IMR-90 (cell line): ENCODE measurements around the gene ATF1. TPM values are rescaled to one million over a fixed set of nuclear protein-coding genes. Genes with fewer than 3 reads are reported as not detected.
A peak's percentile ranks its signal among the peaks of the same experiment; 100 is the strongest.

ENCODE experiments used
- ATAC-seq: fragments of 200-7000 bp; cut with Tn5 transposase; 2 replicates; pipeline ENCODE4 v1.9.1; 2020; ENCODE audit warnings: low read depth, mild to moderate bottlenecking, moderate library complexity
- BruUV-seq: library from RNA; stranded (reverse); fragments of 400-500 nt; replicated peaks from 2 replicates; lab custom pipeline; 2021; lab: Mats Ljungman, UMichigan
- CTCF ChIA-PET: fragments of 300-600 bp; formaldehyde crosslinking; extraction: SDS; loops from one replicate; lab custom pipeline; 2021; ENCODE audit warnings: antibody characterized with exemption; lab: Yijun Ruan, JAX
- POLR2A ChIA-PET: fragments of 300-600 bp; sonication (Branson Sonifier 250); formaldehyde crosslinking; loops from one replicate; lab custom pipeline; 2022; ENCODE audit warnings: antibody characterized with exemption; ENCODE audit not compliant: unreplicated experiment; lab: Charles Lee
- DNase-seq: peaks from one replicate; pipeline ENCODE4 v3.0.0; 2013
- H2AFZ ChIP-seq: replicated peaks from 2 replicates; pipeline ENCODE3; 2013; ENCODE audit warnings: low read length, mild to moderate bottlenecking; ENCODE audit not compliant: poor library complexity
- H2AK5ac ChIP-seq: 2 replicates; pipeline ENCODE4 v1.6.1; 2013; ENCODE audit warnings: low read depth, low read length, inconsistent platforms
- H2AK9ac ChIP-seq: replicated peaks from 2 replicates; pipeline ENCODE3; 2013; ENCODE audit warnings: mild to moderate bottlenecking, low read depth, low read length, moderate library complexity; ENCODE audit not compliant: poor library complexity
- H2BK120ac ChIP-seq: 2 replicates; pipeline ENCODE4 v1.6.1; 2013; ENCODE audit warnings: low read depth, low read length, inconsistent platforms
- H2BK15ac ChIP-seq: 3 replicates; pipeline ENCODE4 v1.6.1; 2013; ENCODE audit warnings: low read depth, low read length, inconsistent platforms
- H2BK20ac ChIP-seq: 2 replicates; pipeline ENCODE4 v1.6.1; 2013; ENCODE audit warnings: low read depth, mild to moderate bottlenecking, inconsistent platforms, low read length, moderate library complexity
- H2BK5ac ChIP-seq: 2 replicates; pipeline ENCODE4 v1.6.1; 2013; ENCODE audit warnings: mild to moderate bottlenecking, low read depth, low read length, inconsistent platforms; ENCODE audit not compliant: poor library complexity, severe bottlenecking
- H3K14ac ChIP-seq: replicated peaks from 2 replicates; pipeline ENCODE4 v1.6.1; 2013; ENCODE audit warnings: low read depth, low read length, inconsistent platforms
- H3K18ac ChIP-seq: 2 replicates; pipeline ENCODE4 v1.6.1; 2013; ENCODE audit warnings: low read depth, low read length, control low read depth
- H3K23ac ChIP-seq: 2 replicates; pipeline ENCODE4 v1.6.1; 2013; ENCODE audit warnings: low read depth, low read length, inconsistent platforms
- H3K27ac ChIP-seq: 2 replicates; pipeline ENCODE4 v1.5.1; 2013; ENCODE audit warnings: mild to moderate bottlenecking, control low read depth, low read length; ENCODE audit not compliant: insufficient read depth
- H3K27me3 ChIP-seq: 2 replicates; pipeline ENCODE4 v1.6.1; 2013; ENCODE audit warnings: low read length; ENCODE audit not compliant: control insufficient read depth, insufficient read depth
- H3K36me3 ChIP-seq: 2 replicates; pipeline ENCODE4 v1.6.1; 2013; ENCODE audit warnings: low read length, mixed read lengths; ENCODE audit not compliant: control insufficient read depth, insufficient read depth
- H3K4ac ChIP-seq: 2 replicates; pipeline ENCODE4 v1.6.1; 2013; ENCODE audit warnings: low read depth, low read length, inconsistent platforms
- H3K4me1 ChIP-seq: 2 replicates; pipeline ENCODE4 v1.6.1; 2013; ENCODE audit warnings: low read length, mixed read lengths; ENCODE audit not compliant: control insufficient read depth, insufficient read depth
- H3K4me2 ChIP-seq: 2 replicates; pipeline ENCODE4 v1.6.1; 2013; ENCODE audit warnings: low read depth, mild to moderate bottlenecking, control low read depth, low read length, moderate library complexity
- H3K4me3 ChIP-seq: 2 replicates; pipeline ENCODE4 v1.5.1; 2013; ENCODE audit warnings: low read depth, mild to moderate bottlenecking, control low read depth, low read length, moderate library complexity; ENCODE audit not compliant: insufficient read depth
- H3K56ac ChIP-seq: 2 replicates; pipeline ENCODE4 v1.6.1; 2013; ENCODE audit warnings: low read length, inconsistent platforms; ENCODE audit not compliant: insufficient read depth; ENCODE audit errors: extremely low read depth
- H3K79me1 ChIP-seq, 2 experiments: 2 replicates each; pipeline ENCODE4 v1.6.1; 2013; ENCODE audit warnings: low read length in 2 of 2, inconsistent platforms in 1 of 2, low read depth in 1 of 2
- H3K9ac ChIP-seq: 2 replicates; pipeline ENCODE4 v1.6.1; 2013; ENCODE audit warnings: low read depth, low read length, control low read depth
- H3K9me1 ChIP-seq: 2 replicates; pipeline ENCODE4 v1.6.1; 2013; ENCODE audit warnings: low read length, inconsistent platforms; ENCODE audit not compliant: insufficient read depth
- H3K9me3 ChIP-seq: 2 replicates; pipeline ENCODE4 v1.6.1; 2013; ENCODE audit warnings: low read length; ENCODE audit not compliant: control insufficient read depth, insufficient read depth
- H4K20me1 ChIP-seq: 2 replicates; pipeline ENCODE4 v1.6.1; 2013; ENCODE audit warnings: low read length, inconsistent platforms; ENCODE audit not compliant: insufficient read depth
- H4K5ac ChIP-seq: 2 replicates; pipeline ENCODE4 v1.6.1; 2013; ENCODE audit warnings: mild to moderate bottlenecking, low read depth, low read length, control low read depth
- H4K8ac ChIP-seq, 2 experiments: 2 replicates each; pipeline ENCODE4 v1.6.1; 2013; ENCODE audit warnings: low read depth in 2 of 2, low read length in 2 of 2, control low read depth in 1 of 2, inconsistent platforms in 1 of 2
- H4K91ac ChIP-seq: 2 replicates; pipeline ENCODE4 v1.6.1; 2013; ENCODE audit warnings: low read depth, low read length, inconsistent platforms; ENCODE audit not compliant: insufficient read depth
- CEBPB ChIP-seq: IDR thresholded peaks from 2 replicates; pipeline ENCODE4 v1.6.1; 2012; ENCODE audit warnings: low read depth, low read length, improper control_type of control experiment
- ELK1 ChIP-seq: fragments of 150-350 bp; IDR thresholded peaks from 2 replicates; pipeline ENCODE4 v1.6.1; 2016; ENCODE audit warnings: low read depth, mild to moderate bottlenecking, low read length, moderate library complexity, borderline replicate concordance
- FOS ChIP-seq: fragments of 150-350 bp; IDR thresholded peaks from 2 replicates; pipeline ENCODE4 v1.6.1; 2016; ENCODE audit warnings: low read depth, low read length
- MAFK ChIP-seq: IDR thresholded peaks from 2 replicates; pipeline ENCODE4 v1.6.1; 2012; ENCODE audit warnings: low read depth, low read length, improper control_type of control experiment
- MAZ ChIP-seq: IDR thresholded peaks from 2 replicates; pipeline ENCODE4 v1.6.1; 2012; ENCODE audit warnings: low read depth, mild to moderate bottlenecking, low read length, improper control_type of control experiment, moderate library complexity, borderline replicate concordance
- MXI1 ChIP-seq: IDR thresholded peaks from 2 replicates; pipeline ENCODE4 v1.6.1; 2012; ENCODE audit warnings: low read depth, mild to moderate bottlenecking, low read length, moderate library complexity, borderline replicate concordance
- NFE2L2 ChIP-seq: fragments of 150-350 bp; IDR thresholded peaks from 2 replicates; pipeline ENCODE4 v1.6.1; 2016; ENCODE audit warnings: low read depth, mild to moderate bottlenecking, low read length
- POLR2A ChIP-seq: IDR thresholded peaks from 2 replicates; pipeline ENCODE4 v1.6.1; 2012; ENCODE audit warnings: mild to moderate bottlenecking, low read depth, low read length
- RFX5 ChIP-seq: IDR thresholded peaks from 2 replicates; pipeline ENCODE4 v1.8.0; 2012; ENCODE audit warnings: low read depth, mild to moderate bottlenecking, low read length, moderate library complexity
- SMC3 ChIP-seq: fragments of 150-350 bp; IDR thresholded peaks from 2 replicates; pipeline ENCODE4 v1.6.1; 2016; ENCODE audit warnings: low read depth, mild to moderate bottlenecking, antibody characterized with exemption, low read length, moderate library complexity
- USF2 ChIP-seq: fragments of 150-350 bp; IDR thresholded peaks from 2 replicates; pipeline ENCODE4 v1.6.1; 2017; ENCODE audit warnings: mild to moderate bottlenecking, antibody characterized with exemption, low read length, low read depth
- WGBS, 2 experiments: methylation state at CpG; one replicate each; pipeline versions ENCODE4 v1.1.5 to v1.1.7; 2013; ENCODE audit warnings: missing lambda C conversion rate in 2 of 2; ENCODE audit not compliant: insufficient read length in 1 of 2; ENCODE audit errors: extremely low coverage in 2 of 2; 5-methylcytosine and 5-hydroxymethylcytosine counted together
- dilution Hi-C: fragments of 300-500 bp; cut with HindIII; formaldehyde crosslinking; loops from one replicate; pipeline ENCODE4 v1.14.3; 2018; ENCODE audit warnings: low sequenced_read_pairs; ENCODE audit not compliant: unreplicated experiment
- in situ Hi-C: fragments of 300-500 bp; cut with MboI; formaldehyde crosslinking; loops from 3 replicates; pipeline ENCODE4 v1.14.3; 2019; ENCODE audit warnings: low sequenced_read_pairs, inconsistent platforms, mixed read lengths
- intact Hi-C: fragments of 100-400 bp; cut with micrococcal nuclease; formaldehyde crosslinking; loops from 2 replicates; pipeline ENCODE4 v1.10.0; 2022
- polyA plus RNA-seq, 3 experiments: library from polyadenylated mRNA; depleted of rRNA; stranded (reverse); fragments of >200 nt; gene quantifications; 2 replicates each; pipeline ENCODE4 v1.2.3, GENCODE V29; 2012; ENCODE audit warnings: low replicate concordance in 1 of 3
- total RNA-seq: library from RNA; depleted of rRNA; stranded (reverse); fragments of >200 nt; gene quantifications from 2 replicates; pipeline ENCODE4 v1.2.3, GENCODE V29; 2012

The ATF1 gene
- total and polyA plus RNA-seq, 2 of the 4 experiments (the other 2 are of a cell fraction), result 20.6 to 24.0 TPM

- peak overlapping the region; percentile 18 to 71; a peak in 1 of 4 replicates for H4K8ac ChIP-seq
- H3K27ac ChIP-seq, result no peak overlapping the region
- in situ Hi-C loops, result loop anchor here (10.0 kb wide), 2 partner anchors 160 to 520 kb away; partner anchors contain the start of gene CELA1
- no peak overlapping the region for H4K91ac ChIP-seq
- 0 out of 2 replicates have a peak overlapping the region, but pooled peaks have one; percentile 39 for H2BK20ac ChIP-seq
- no peaks in the 10 kb centered on the region for H3K27me3 ChIP-seq
- 30% methylated on average over 2 of the region's 4 CpGs; no CpG with 5 or more reads in 1 of the 2 experiments for WGBS, 2 experiments
- no peak overlapping the region; the same call in 1 of the 2 replicates for H3K4me2 ChIP-seq
- H2AFZ ChIP-seq, result no peak overlapping the region
- H3K56ac ChIP-seq, result no peak overlapping the region
- H4K20me1 ChIP-seq, result no peaks in the 10 kb centered on the region
- H3K9me1 ChIP-seq, result peaks cover 3% of the 10 kb centered on the region; the same call in 1 of the 2 replicates
- peak overlapping the region; percentile 46; the same call in 1 of the 2 replicates for H3K9ac ChIP-seq
- CTCF ChIA-PET, result interaction anchor here (0.6 to 4.3 kb wide), 5 partner anchors 57 to 523 kb away, joined by 3 to 41 read pairs (median 4); no protein-coding TSS in a partner anchor
- H2AK9ac ChIP-seq, result no peak overlapping the region
- H3K4me1 ChIP-seq, result peaks cover 2% of the 10 kb centered on the region
- H3K14ac ChIP-seq, result no peak overlapping the region
- 0 out of 3 replicates have a peak overlapping the region, but pooled peaks have one; percentile 37 for H2BK15ac ChIP-seq
- intact Hi-C loops, result loop anchor here (1.0 to 5.0 kb wide), 4 partner anchors 60 to 517 kb away; no protein-coding TSS in a partner anchor
- TF ChIP-seq NFE2L2 (no peak), CEBPB (no peak), ELK1 (no peak), MAFK (no peak), POLR2A (no peak), RFX5 (no peak), MXI1 (no peak), FOS (no peak), USF2 (no peak), MAZ (no peak), SMC3 (no peak)
- no peaks in the 10 kb centered on the region for H3K9me3 ChIP-seq
- dilution Hi-C loops, result no loop called here
- no peak overlapping the region for H2BK120ac ChIP-seq
- no peak overlapping the region for H3K18ac ChIP-seq
- 0 out of 2 replicates have a peak overlapping the region, but pooled peaks have one; percentile 16 for H4K5ac ChIP-seq
- no TSS peak for BruUV-seq
- H3K79me1 ChIP-seq, result no peaks in the 10 kb centered on the region; a peak in 1 of 4 replicates
- no peaks in the 10 kb centered on the region for H3K36me3 ChIP-seq
- H3K4me3 ChIP-seq, result no peak overlapping the region
- H2BK5ac ChIP-seq, result no peak overlapping the region
- POLR2A ChIA-PET, result interaction anchor here (0.6 kb wide), 2 partner anchors 27 to 54 kb away, joined by 4 to 17 read pairs; no protein-coding TSS in a partner anchor
- no peak overlapping the region for H2AK5ac ChIP-seq
- DNase-seq (no peak), ATAC-seq (peak; percentile 51)
- no peak overlapping the region for H3K23ac ChIP-seq
- peak overlapping the region; percentile 3; the same call in 1 of the 2 replicates for H3K4ac ChIP-seq
Measured at GRCh38 chr12:50824914-50825313, 61.0 kb downstream of the ATF1 start.
